Karpas-422 (cell line): Measurements from ENCODE around the gene ARFGAP2. TPM values are rescaled to one million over a fixed set of nuclear protein-coding genes. Genes with fewer than 3 reads are reported as not detected.

Source experiments
- DNase-seq: peaks from one replicate; pipeline ENCODE4 v3.0.0-alpha.2; 2015
- H2AFZ ChIP-seq: fragments of 200-600 bp; sonication (generic); 2 replicates; pipeline ENCODE4 v1.6.1; 2014; ENCODE audit warnings: antibody characterized with exemption, low read length, mixed read lengths
- H3K27ac ChIP-seq: fragments of 200-600 bp; sonication (generic); 2 replicates; pipeline ENCODE4 v1.5.1; 2014; ENCODE audit warnings: mild to moderate bottlenecking, low read length, moderate library complexity
- H3K27me3 ChIP-seq: fragments of 200-600 bp; sonication (generic); 2 replicates; pipeline ENCODE4 v1.6.1; 2014; ENCODE audit warnings: low read length, mixed read lengths
- H3K36me3 ChIP-seq: fragments of 200-600 bp; sonication (generic); 2 replicates; pipeline ENCODE4 v1.6.1; 2014; ENCODE audit warnings: low read length, mixed read lengths; ENCODE audit not compliant: insufficient read depth
- H3K4me1 ChIP-seq: fragments of 200-600 bp; sonication (generic); 2 replicates; pipeline ENCODE4 v1.6.1; 2014; ENCODE audit warnings: mild to moderate bottlenecking, low read length, mixed read lengths
- H3K4me2 ChIP-seq: fragments of 200-600 bp; sonication (generic); 2 replicates; pipeline ENCODE4 v1.6.1; 2014; ENCODE audit warnings: low read length, low read depth, mild to moderate bottlenecking; ENCODE audit not compliant: poor library complexity, severe bottlenecking
- H3K4me3 ChIP-seq: fragments of 200-600 bp; sonication (generic); 2 replicates; pipeline ENCODE4 v1.5.1; 2014; ENCODE audit warnings: mild to moderate bottlenecking, antibody characterized with exemption, low read length, mixed read lengths
- H3K79me2 ChIP-seq: fragments of 200-600 bp; sonication (generic); 2 replicates; pipeline ENCODE4 v1.6.1; 2014; ENCODE audit warnings: mild to moderate bottlenecking, low read length, mixed read lengths
- H3K9ac ChIP-seq: fragments of 200-600 bp; sonication (generic); 2 replicates; pipeline ENCODE4 v1.6.0; 2014; ENCODE audit warnings: low read length
- H3K9me2 ChIP-seq: fragments of 200-600 bp; sonication (generic), shearing (Covaris generic); replicated peaks from 2 replicates; pipeline ENCODE4 v1.6.0; 2014; ENCODE audit warnings: mild to moderate bottlenecking, low read length, moderate library complexity; ENCODE audit not compliant: insufficient read depth
- H3K9me3 ChIP-seq: fragments of 300-700, 200-600 bp; sonication (generic); 2 replicates; pipeline ENCODE4 v1.6.1; 2014; ENCODE audit warnings: low read length, mixed read lengths
- H4K20me1 ChIP-seq: fragments of 200-600 bp; sonication (generic); 2 replicates; pipeline ENCODE4 v1.6.1; 2014; ENCODE audit warnings: mild to moderate bottlenecking, antibody characterized with exemption, low read length, low read depth; ENCODE audit not compliant: insufficient read depth
- total RNA-seq: library from RNA; depleted of rRNA; stranded (reverse); fragments of >200 nt; shearing (Covaris generic); gene quantifications from 2 replicates; pipeline ENCODE4 v1.2.3, GENCODE V29; 2014; ENCODE audit warnings: low replicate concordance

ARFGAP2 gene
- total RNA-seq, 1 experiment from 2014 or later = 68.6 TPM

- H3K79me2 ChIP-seq = peaks cover 69% of the 10 kb centered on the region
- peaks cover 20% of the 10 kb centered on the region for H4K20me1 ChIP-seq
- H3K36me3 ChIP-seq = peaks cover 32% of the 10 kb centered on the region; the same call in 1 of the 2 replicates
- H3K9me2 ChIP-seq = no peaks in the 10 kb centered on the region
- no peak overlapping the region for H3K27ac ChIP-seq
- DNase-seq = no peak
- H3K9ac ChIP-seq = no peak overlapping the region
- no peaks in the 10 kb centered on the region for H3K27me3 ChIP-seq
- H3K4me2 ChIP-seq = no peak overlapping the region
- no peaks in the 10 kb centered on the region for H3K9me3 ChIP-seq
- peaks cover 15% of the 10 kb centered on the region for H3K4me1 ChIP-seq
- H2AFZ ChIP-seq = no peak overlapping the region
- H3K4me3 ChIP-seq = no peak overlapping the region
Measured at GRCh38 chr11:47171856-47172255, 4.8 kb downstream of the ARFGAP2 start.

GRCh38 chr11:47171061-47171838 is 5.4 kb downstream of the ARFGAP2 start:
- Histone ChIP-seq H3K79me2 (peaks cover 65% of the 10 kb centered on the region), H3K36me3 (peaks cover 32% of the 10 kb centered on the region; the same call in 1 of the 2 replicates)

DNA sequence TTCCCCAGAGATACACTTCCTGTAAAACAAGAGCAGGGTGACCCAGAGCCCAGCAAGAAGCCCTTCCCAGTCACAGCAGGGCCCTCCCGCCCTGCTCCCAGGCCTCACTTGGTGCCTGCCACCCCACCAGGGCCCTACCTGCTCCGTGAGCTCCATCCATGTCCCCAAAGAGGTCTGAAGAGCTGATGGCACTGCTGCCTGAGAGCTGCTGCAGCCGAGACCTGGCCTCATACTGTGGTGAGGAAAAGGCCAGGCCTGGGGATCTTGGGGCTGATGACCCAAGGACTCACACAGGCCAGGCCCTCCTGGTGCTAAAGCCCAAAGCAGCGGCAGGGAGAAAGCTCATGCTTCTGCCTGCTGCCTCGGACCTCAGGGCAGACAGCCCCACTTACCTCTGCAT is 10.3 kb downstream of the ARFGAP2 start:
- Histone ChIP-seq H3K36me3 (peaks cover 8% of the 10 kb centered on the region; the same call in 1 of the 2 replicates), H3K9me3 (no peaks in the 10 kb centered on the region), H3K79me2 (peaks cover 20% of the 10 kb centered on the region), H3K27ac (no peak overlapping the region), H3K9me2 (no peaks in the 10 kb centered on the region), H3K9ac (no peak overlapping the region), H3K4me1 (no peaks in the 10 kb centered on the region), H3K4me2 (no peak overlapping the region), H3K4me3 (no peak overlapping the region), H3K27me3 (no peaks in the 10 kb centered on the region), H4K20me1 (no peaks in the 10 kb centered on the region; the same call in none of the 2 replicates), H2AFZ (no peak overlapping the region)
- DNase-seq = no peak

More at GRCh38 chr11:47171061-47171838, 5.4 kb downstream of the ARFGAP2 start:
- Histone ChIP-seq H3K4me3 (no peak overlapping the region), H3K9ac (no peak overlapping the region), H3K27me3 (no peaks in the 10 kb centered on the region), H2AFZ (no peak overlapping the region), H3K4me2 (no peak overlapping the region), H4K20me1 (peaks cover 20% of the 10 kb centered on the region), H3K4me1 (peaks cover 15% of the 10 kb centered on the region), H3K9me3 (no peaks in the 10 kb centered on the region), H3K27ac (no peak overlapping the region), H3K9me2 (no peaks in the 10 kb centered on the region)
- DNase-seq = no peak

GRCh38 chr11:47165253-47165840 is 11.3 kb downstream of the ARFGAP2 start:
- Histone ChIP-seq H4K20me1 (no peaks in the 10 kb centered on the region; the same call in 1 of the 2 replicates), H3K27ac (no peak overlapping the region), H3K4me2 (no peak overlapping the region), H3K79me2 (peaks cover 11% of the 10 kb centered on the region; the same call in 1 of the 2 replicates), H2AFZ (no peak overlapping the region), H3K36me3 (peaks cover 3% of the 10 kb centered on the region; the same call in 1 of the 2 replicates), H3K9me2 (no peaks in the 10 kb centered on the region), H3K9me3 (no peaks in the 10 kb centered on the region), H3K4me3 (no peak overlapping the region), H3K4me1 (no peaks in the 10 kb centered on the region), H3K9ac (no peak overlapping the region), H3K27me3 (no peaks in the 10 kb centered on the region)
- no peak for DNase-seq

- no peak for DNase-seq
- no peak overlapping the region for H3K4me3 ChIP-seq
- H3K36me3 ChIP-seq = peaks cover 3% of the 10 kb centered on the region; the same call in 1 of the 2 replicates
- H3K9me2 ChIP-seq = no peaks in the 10 kb centered on the region
- no peak overlapping the region for H3K9ac ChIP-seq
- H3K4me1 ChIP-seq = no peaks in the 10 kb centered on the region
- H3K4me2 ChIP-seq = no peak overlapping the region
- no peak overlapping the region for H2AFZ ChIP-seq
- H3K27ac ChIP-seq = no peak overlapping the region
- peaks cover 6% of the 10 kb centered on the region; the same call in 1 of the 2 replicates for H3K79me2 ChIP-seq
- H3K9me3 ChIP-seq = no peaks in the 10 kb centered on the region
- H4K20me1 ChIP-seq = no peaks in the 10 kb centered on the region; the same call in 1 of the 2 replicates
- H3K27me3 ChIP-seq = no peaks in the 10 kb centered on the region
Measured at GRCh38 chr11:47164321-47164720, 12.4 kb downstream of the ARFGAP2 start.

- H3K9ac ChIP-seq = no peak overlapping the region
Measured at GRCh38 chr11:47163898-47164297, 12.8 kb downstream of the ARFGAP2 start.

DNA sequence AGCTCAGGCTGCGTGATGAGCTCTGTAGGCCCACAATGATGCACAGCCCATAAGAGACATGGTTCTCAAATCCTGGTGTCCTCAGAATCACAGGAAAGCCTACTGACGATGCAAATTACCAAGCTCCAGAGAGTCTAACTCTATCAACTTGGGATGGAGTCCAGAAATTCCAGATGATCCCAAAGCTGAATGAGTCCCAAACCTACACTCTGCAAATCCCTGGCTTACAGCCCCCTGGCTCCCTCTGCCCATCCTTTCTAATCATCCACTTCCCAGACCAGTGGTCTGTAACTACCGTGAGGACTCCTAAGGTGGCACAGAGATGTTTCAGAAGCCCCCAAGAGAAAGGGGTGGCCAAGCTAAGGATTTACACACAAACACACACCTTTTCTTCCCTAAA is 13.5 kb downstream of the ARFGAP2 start:
- no peaks in the 10 kb centered on the region for H3K4me1 ChIP-seq
- H3K9ac ChIP-seq = no peak overlapping the region
- H3K27me3 ChIP-seq = no peaks in the 10 kb centered on the region
- no peak for DNase-seq
- H3K9me2 ChIP-seq = no peaks in the 10 kb centered on the region
- H3K4me3 ChIP-seq = no peak overlapping the region
- H3K4me2 ChIP-seq = no peak overlapping the region
- no peaks in the 10 kb centered on the region; the same call in 1 of the 2 replicates for H4K20me1 ChIP-seq
- peaks cover 3% of the 10 kb centered on the region; the same call in 1 of the 2 replicates for H3K36me3 ChIP-seq
- no peak overlapping the region for H3K27ac ChIP-seq
- no peaks in the 10 kb centered on the region for H3K9me3 ChIP-seq
- peaks cover 4% of the 10 kb centered on the region; the same call in 1 of the 2 replicates for H3K79me2 ChIP-seq
- H2AFZ ChIP-seq = no peak overlapping the region

More at GRCh38 chr11:47163898-47164297, 12.8 kb downstream of the ARFGAP2 start:
- peaks cover 4% of the 10 kb centered on the region; the same call in 1 of the 2 replicates for H3K79me2 ChIP-seq
- no peaks in the 10 kb centered on the region for H3K9me3 ChIP-seq
- DNase-seq = no peak
- peaks cover 3% of the 10 kb centered on the region; the same call in 1 of the 2 replicates for H3K36me3 ChIP-seq
- no peaks in the 10 kb centered on the region for H3K4me1 ChIP-seq
- H3K4me2 ChIP-seq = no peak overlapping the region
- H3K27me3 ChIP-seq = no peaks in the 10 kb centered on the region
- H4K20me1 ChIP-seq = no peaks in the 10 kb centered on the region; the same call in 1 of the 2 replicates
- no peak overlapping the region for H3K27ac ChIP-seq
- no peak overlapping the region for H3K4me3 ChIP-seq
- H3K9me2 ChIP-seq = no peaks in the 10 kb centered on the region
- no peak overlapping the region for H2AFZ ChIP-seq

- H3K4me1 ChIP-seq = no peaks in the 10 kb centered on the region
- H3K4me3 ChIP-seq = no peak overlapping the region
- no peaks in the 10 kb centered on the region for H3K9me2 ChIP-seq
- H2AFZ ChIP-seq = no peak overlapping the region
- no peak overlapping the region for H3K9ac ChIP-seq
- H3K36me3 ChIP-seq = no peaks in the 10 kb centered on the region; the same call in 1 of the 2 replicates
- DNase-seq = no peak
- H3K79me2 ChIP-seq = no peaks in the 10 kb centered on the region
- no peak overlapping the region for H3K27ac ChIP-seq
- no peaks in the 10 kb centered on the region for H3K9me3 ChIP-seq
- H3K4me2 ChIP-seq = no peak overlapping the region
- no peaks in the 10 kb centered on the region; the same call in 1 of the 2 replicates for H4K20me1 ChIP-seq
- H3K27me3 ChIP-seq = no peaks in the 10 kb centered on the region
Measured at GRCh38 chr11:47162426-47162825, 14.3 kb downstream of the ARFGAP2 start.
